Activated CD4-positive, alpha-beta T cell treated with anti-CD3 and anti-CD28 coated beads, Interleukin-2, Interleukin-6, amounts not matched to agents 100 ng/mL and 50 ng/mL, durations not matched to agents 16 hours and 8 hours (primary cell): Measurements from ENCODE around the gene COL6A6.

Experiments
- DNase-seq: peaks from one replicate; pipeline ENCODE4 v3.0.0-alpha.2; 2020

COL6A6 gene, protein sequence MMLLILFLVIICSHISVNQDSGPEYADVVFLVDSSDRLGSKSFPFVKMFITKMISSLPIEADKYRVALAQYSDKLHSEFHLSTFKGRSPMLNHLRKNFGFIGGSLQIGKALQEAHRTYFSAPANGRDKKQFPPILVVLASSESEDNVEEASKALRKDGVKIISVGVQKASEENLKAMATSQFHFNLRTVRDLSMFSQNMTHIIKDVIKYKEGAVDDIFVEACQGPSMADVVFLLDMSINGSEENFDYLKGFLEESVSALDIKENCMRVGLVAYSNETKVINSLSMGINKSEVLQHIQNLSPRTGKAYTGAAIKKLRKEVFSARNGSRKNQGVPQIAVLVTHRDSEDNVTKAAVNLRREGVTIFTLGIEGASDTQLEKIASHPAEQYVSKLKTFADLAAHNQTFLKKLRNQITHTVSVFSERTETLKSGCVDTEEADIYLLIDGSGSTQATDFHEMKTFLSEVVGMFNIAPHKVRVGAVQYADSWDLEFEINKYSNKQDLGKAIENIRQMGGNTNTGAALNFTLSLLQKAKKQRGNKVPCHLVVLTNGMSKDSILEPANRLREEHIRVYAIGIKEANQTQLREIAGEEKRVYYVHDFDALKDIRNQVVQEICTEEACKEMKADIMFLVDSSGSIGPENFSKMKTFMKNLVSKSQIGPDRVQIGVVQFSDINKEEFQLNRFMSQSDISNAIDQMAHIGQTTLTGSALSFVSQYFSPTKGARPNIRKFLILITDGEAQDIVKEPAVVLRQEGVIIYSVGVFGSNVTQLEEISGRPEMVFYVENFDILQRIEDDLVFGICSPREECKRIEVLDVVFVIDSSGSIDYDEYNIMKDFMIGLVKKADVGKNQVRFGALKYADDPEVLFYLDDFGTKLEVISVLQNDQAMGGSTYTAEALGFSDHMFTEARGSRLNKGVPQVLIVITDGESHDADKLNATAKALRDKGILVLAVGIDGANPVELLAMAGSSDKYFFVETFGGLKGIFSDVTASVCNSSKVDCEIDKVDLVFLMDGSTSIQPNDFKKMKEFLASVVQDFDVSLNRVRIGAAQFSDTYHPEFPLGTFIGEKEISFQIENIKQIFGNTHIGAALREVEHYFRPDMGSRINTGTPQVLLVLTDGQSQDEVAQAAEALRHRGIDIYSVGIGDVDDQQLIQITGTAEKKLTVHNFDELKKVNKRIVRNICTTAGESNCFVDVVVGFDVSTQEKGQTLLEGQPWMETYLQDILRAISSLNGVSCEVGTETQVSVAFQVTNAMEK (N-terminal part only)

DNA sequence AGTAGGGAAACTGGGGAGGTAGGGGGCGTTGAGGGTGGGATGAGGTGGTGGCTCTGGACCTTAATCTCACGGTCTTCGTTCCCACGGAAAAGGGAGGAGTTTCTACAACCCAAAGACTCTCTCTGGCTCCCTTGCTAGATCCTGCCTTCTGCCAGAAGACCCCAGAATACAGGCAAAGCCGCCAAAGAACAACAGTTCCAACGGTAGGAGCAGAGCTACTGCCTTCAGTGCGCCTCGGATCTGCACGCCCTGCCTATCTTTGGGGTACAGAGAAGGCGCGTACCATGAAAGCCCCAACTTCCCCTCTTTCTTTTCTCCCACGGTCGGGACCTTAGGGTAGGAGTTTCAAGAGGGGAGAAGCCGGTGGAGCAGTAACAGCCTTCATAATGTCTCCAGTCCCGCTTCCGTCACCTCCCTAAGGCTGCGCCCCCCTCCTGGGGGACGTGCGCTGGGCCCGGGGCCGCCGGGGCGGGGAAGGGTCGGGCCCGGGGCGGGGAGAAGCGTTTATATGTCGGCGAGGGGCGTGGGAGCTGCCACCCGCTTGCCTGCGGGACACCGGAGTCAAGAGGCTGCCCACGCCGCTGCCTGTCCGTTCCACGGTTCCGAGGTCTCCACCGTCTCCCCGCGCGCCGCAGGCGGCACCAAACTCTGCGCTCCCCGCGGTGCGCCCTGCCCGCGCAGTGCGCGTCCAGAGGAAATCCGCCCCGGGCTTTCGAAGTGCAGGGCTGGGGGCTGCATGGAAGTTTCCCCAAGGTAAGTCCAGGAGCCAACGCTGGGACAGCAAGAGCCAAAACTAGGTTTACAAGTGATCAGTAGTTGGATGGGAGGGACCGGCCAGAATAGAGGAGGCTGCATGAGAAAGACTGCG lies at the start of gene COL6A6:
TSS of gene COL6A6 (plus strand) at position 533 of the 868 bp plus-strand sequence. CDS start 43,188 bp downstream, outside the sequence.
- DNase-seq, result no peak

DNA sequence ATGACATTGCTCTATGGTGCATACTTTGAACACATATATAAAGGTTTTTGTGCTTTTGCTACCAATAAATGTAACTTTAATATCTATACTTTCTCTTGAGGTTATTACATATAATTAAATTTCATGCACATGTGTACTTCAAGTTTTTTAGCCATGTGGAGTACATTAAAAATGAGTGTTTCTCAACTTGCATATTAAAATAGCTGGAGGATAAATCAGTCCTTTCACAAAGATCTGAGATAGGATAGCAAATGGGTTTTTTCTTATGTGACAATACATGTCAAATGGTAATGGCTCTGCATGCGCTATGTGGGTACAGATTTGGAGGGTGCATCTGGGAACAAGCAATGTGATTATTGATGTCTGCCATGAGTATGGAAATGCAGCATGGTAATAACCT lies 48.7 kb upstream of the COL6A6 start:
- no peak for DNase-seq

- DNase-seq, result no peak
These were observed 46.9 kb upstream of the COL6A6 start for GRCh38 chr3:130470126-130470525.

DNA sequence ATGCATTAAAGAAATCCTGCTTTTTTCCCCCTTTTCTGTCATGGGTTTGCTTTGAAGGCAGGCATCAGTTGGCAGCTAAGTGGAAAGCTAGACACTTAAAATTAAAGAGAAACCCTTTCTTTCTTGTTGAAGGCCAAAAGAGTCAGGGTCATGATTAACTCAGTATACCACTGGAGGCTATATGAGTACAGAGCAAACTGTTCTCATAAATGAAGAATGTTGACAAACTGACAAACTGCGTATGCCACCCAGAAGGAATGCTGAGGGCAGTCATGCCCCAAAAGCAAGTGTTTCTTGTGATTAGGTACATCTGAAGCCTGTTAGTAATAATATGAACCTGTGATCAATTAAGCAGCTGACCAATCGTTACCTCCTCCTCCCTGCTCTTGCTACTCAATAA lies 43.6 kb upstream of the COL6A6 start:
- no peak for DNase-seq

DNA sequence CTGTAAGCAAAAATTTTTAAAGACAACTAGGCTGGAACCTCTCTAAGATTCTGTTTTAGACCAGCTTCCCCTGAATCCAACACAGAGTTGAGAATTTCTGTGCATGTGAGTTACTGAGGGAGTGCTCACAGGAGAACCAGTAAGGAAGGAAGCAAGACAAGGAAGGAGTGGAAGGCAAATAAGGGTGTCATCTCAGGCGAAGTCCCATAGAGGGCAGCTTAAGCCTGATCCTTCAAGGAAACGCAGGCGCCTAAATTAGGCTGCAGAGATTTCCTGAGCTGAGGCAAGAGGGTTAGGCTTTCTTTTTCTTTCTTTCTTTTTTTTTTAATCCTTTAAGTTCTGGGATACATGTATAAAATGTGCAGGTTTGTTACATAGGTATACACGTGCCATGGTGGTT lies 36.2 kb upstream of the COL6A6 start:
- DNase-seq, result no peak

DNA sequence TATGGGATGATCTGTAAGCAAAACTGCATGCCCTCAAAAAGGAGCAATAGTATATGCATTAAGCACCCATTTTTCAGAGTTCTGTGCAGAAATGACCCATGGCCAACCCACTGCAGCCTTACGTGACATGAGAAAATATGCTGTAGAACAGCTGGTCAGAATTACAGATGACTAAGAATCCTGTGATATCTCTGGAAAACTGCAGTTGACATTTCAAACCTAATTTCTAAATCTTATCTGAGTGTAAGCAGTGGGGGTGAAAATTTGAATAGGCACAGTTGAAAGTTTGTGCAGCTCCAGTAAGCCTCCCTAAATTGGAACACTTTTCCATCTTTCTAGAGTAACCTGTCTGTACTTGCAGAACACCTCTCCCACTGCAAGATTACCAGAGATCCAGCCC lies 28.7 kb upstream of the COL6A6 start:
- DNase-seq, result no peak

DNA sequence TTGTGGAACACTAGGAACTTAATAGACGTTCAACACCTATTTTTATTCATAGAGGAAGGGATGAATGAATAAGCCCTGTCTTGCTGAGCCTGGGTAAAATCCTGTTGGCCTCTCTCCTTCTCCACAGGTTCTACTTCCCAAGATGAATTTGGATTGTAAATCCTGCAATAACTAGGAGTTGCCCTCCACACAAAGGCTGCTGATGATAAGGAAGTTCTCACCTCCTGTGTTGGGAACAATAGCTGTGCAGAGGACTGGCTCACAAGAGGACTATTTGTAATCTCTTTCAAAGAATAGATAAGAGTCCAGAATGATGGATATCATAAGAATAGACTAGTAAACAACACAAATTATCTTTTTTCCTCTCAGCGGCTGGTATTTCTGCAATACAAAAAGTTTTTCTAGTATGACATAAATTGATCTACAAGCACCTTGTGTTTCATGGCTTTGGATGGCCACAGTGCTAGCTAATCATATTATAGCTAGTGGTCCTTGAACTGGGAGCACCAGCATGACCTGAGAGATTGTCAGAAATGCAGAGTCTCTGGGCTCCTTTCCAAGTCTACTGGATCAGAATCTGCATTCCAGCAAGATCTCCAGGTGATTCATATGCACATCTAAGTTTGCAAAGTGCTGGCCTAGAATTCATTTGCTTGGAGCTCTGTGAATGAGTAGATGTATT lies 28.1 kb upstream of the COL6A6 start:
- no peak for DNase-seq

- DNase-seq, result no peak
These were observed 26.7 kb upstream of the COL6A6 start for GRCh38 chr3:130490241-130490640.

GRCh38 chr3:130491431-130491830 lies 25.5 kb upstream of the COL6A6 start:
- no peak for DNase-seq

GRCh38 chr3:130504701-130505100 lies 12.3 kb upstream of the COL6A6 start:
- no peak for DNase-seq

- DNase-seq, result no peak
These were observed 10.9 kb upstream of the COL6A6 start for GRCh38 chr3:130506031-130506430.

DNA sequence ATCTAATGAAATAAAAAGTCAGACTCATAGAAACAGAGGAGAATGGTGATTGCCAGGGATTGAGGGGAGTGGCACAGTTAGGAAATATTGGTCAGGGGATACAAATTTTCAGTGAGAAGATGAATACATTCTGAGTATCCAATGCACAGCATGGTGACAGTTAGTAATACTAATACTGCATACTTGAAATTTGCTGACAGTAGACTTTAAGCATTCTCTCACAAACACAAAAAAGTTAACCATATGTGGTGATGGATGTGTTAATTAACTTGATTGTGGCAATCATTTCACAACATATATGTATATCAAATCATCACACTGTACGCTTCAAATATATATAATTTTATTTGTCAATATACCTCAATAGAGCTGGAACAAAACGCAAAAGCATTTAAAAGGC lies 9.2 kb upstream of the COL6A6 start:
- DNase-seq, result no peak

DNA sequence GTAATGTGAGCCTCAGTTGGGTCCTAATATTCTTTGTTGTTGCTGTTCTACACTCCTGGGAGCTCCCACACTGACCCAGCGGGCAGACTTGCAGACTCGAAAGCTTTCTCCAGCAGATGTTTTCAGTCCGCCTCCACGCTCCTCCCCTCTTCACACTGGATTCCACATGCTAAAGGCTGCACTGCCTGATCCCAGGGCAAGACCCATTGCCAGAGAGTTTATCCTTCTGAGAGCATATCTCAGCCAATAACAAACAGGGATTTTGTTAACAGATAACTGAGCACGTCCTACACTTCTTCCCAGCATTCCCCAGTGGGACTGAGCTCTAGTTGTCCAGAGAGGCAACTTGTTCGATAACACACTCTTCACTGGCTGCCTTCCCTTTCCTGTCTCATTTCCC lies 8.0 kb upstream of the COL6A6 start:
- DNase-seq, result no peak

DNA sequence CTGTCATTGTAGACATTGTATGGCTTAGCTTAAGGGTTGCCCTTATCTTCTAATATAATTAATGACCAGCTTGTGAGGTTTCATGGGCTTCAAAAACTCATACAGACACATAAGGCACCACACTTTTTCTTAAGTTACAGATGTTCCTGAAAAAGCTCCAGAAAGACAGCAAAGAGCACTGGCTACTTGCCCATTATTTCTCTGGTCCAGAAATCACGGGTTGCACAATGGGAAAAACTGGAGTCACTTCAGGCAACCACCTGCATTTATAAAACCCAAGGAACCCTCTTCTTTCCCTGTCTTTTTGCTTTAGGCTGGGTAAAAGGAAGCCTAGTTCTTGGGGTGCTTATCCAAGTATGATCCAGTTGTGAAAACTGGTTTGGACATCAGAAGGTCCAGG lies 2.3 kb upstream of the COL6A6 start:
- no peak for DNase-seq

DNA sequence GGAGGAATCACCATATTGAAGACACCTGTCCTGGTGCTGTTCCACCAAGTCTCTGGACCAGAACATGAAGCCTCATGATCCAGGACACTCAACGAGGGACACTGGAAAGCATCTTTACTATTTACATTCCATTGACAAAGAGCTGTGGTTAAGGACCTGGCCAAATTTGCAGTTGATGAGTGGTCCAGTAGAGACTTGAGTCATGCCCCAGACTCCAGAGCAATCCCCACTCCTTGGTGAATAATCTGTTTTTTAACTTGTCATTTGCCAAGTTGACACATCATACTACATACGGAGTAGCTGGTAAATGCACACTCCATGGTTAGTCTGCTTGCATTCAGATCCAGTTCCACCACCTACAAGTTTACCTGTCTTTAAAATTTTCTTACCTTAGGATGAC lies 1.2 kb upstream of the COL6A6 start:
- no peak for DNase-seq

GRCh38 chr3:130517602-130518001 lies 625 bp downstream of the COL6A6 start:
- no peak for DNase-seq

- DNase-seq, result no peak
These were observed 2.8 kb downstream of the COL6A6 start for GRCh38 chr3:130519754-130520153.

GRCh38 chr3:130522399-130522798 lies 5.4 kb downstream of the COL6A6 start:
- no peak for DNase-seq

GRCh38 chr3:130527426-130527825 lies 10.4 kb downstream of the COL6A6 start:
- no peak for DNase-seq

- no peak for DNase-seq
These were observed 11.1 kb downstream of the COL6A6 start for GRCh38 chr3:130528120-130528519.

DNA sequence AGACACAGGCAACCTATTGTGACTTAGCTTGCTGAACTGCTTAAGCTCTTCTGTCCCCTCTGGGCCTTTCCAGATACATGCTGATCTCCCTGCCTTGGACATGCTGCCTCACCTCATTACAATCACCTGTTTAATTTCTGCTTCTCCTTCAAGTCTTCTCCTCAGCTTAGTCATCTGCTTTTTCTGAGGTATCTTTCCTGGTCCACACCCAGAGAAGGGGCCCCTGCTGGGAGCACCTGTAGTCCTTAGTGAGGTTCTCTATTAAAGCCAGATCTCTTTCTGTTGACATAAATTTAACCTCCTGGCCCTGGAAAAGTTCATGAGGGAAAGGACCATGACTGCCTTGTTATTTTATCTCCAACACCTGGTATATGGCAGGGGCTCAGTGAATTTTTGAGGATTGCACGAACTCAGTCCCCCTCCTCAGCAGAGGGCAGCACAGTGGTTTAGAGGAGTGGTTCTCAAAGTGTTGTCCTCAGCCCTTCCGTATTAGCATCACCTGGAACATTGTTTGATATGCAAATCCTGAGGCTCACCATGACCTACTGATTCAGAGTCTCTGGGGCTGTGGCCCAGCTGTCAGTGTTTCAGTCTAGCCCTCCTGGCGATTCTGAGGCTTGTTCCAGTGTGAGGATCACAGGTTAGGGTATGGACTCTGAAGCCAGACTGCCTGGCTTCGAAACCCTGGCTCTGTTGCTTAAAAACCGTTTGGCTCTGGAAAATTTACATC lies 12.7 kb downstream of the COL6A6 start:
- DNase-seq, result no peak
